HCT116 (cell line): ENCODE data around the gene DEGS1. TPM values are rescaled to one million over a fixed set of nuclear protein-coding genes. Genes with fewer than 3 reads are reported as not detected.

Experiments used
- ATAC-seq: fragments of 200-7000 bp; cut with Tn5 transposase; 2 replicates; pipeline ENCODE4 v1.9.1; 2020; ENCODE audit warnings: mild to moderate bottlenecking, moderate library complexity
- BruUV-seq: library from RNA; stranded (reverse); fragments of 400-500 nt; replicated peaks from 2 replicates; lab custom pipeline; 2021; lab: Mats Ljungman, UMichigan
- CTCF ChIA-PET: fragments of 300-600 bp; sonication (Branson Sonifier 250); formaldehyde crosslinking; loops from one replicate; lab custom pipeline; 2021; ENCODE audit warnings: antibody characterized with exemption; lab: Charles Lee
- POLR2A ChIA-PET: fragments of 300-600, 350-600 bp; sonication (Branson Sonifier 250); formaldehyde crosslinking; loops from one replicate; lab custom pipeline; 2021; ENCODE audit warnings: antibody characterized with exemption; lab: Charles Lee
- RAD21 ChIA-PET, 2 experiments: fragments of 300-600 bp; sonication (Branson Sonifier 250); formaldehyde crosslinking; loops; one replicate each; lab custom pipeline; 2023; ENCODE audit warnings: low total read pairs in 2 of 2; ENCODE audit not compliant: uncharacterized antibody in 2 of 2, unreplicated experiment in 2 of 2, low non-redundant PET in 1 of 2; lab: Charles Lee
- DNase-seq: peaks from one replicate; pipeline ENCODE4 v3.0.0-alpha.2; 2010; ENCODE audit warnings: low read depth, low spot score
- H2AFZ ChIP-seq: fragments of 200-600 bp; shearing (Covaris generic), sonication (generic); 2 replicates; pipeline ENCODE4 v1.6.1; 2017; ENCODE audit warnings: low read depth, mixed run types, mixed read lengths, antibody characterized with exemption, low read length; ENCODE audit not compliant: poor library complexity, severe bottlenecking
- H3K27ac ChIP-seq: 2 replicates; pipeline ENCODE4 v1.5.1; 2012; ENCODE audit warnings: low read depth, low read length
- H3K27me3 ChIP-seq: fragments of 200-600 bp; sonication (generic); 2 replicates; pipeline ENCODE4 v1.6.1; 2016; ENCODE audit warnings: mixed run types, low read length, mixed read lengths; ENCODE audit not compliant: insufficient read depth
- H3K36me3 ChIP-seq, 2 experiments: fragments of 200-500 bp in 1 of 2; fragments of 200-600 bp in 1 of 2; sonication (Bioruptor generic) in 1 of 2; sonication (generic) in 1 of 2; 2 replicates each; pipeline versions ENCODE4 v1.5.1 to v1.6.1; 2014 to 2016; ENCODE audit warnings: low read length in 2 of 2, inconsistent platforms in 1 of 2, mixed read lengths in 1 of 2, mixed run types in 1 of 2; ENCODE audit not compliant: insufficient read depth in 2 of 2, control insufficient read depth in 1 of 2
- H3K4me1 ChIP-seq, 2 experiments: fragments of 200-600 bp in 1 of 2; sonication (generic) in 1 of 2; 2 replicates each; pipeline versions ENCODE4 v1.5.1 to v1.6.1; 2012 to 2017; ENCODE audit warnings: low read length in 2 of 2, inconsistent platforms in 1 of 2, mild to moderate bottlenecking in 1 of 2, mixed read lengths in 1 of 2, mixed run types in 1 of 2, moderate library complexity in 1 of 2; ENCODE audit not compliant: insufficient read depth in 2 of 2, control insufficient read depth in 1 of 2
- H3K4me2 ChIP-seq: fragments of 200-600 bp; sonication (generic); 2 replicates; pipeline ENCODE4 v1.6.1; 2017; ENCODE audit warnings: mixed run types, low read length, mixed read lengths
- H3K4me3 ChIP-seq, 2 experiments: fragments of 200-600 bp in 1 of 2; sonication (generic) in 1 of 2; replicated peaks in 1 of 2; 2 replicates each; pipeline ENCODE4 v1.5.1; 2011 to 2016; ENCODE audit warnings: low read length in 2 of 2, control low read depth in 1 of 2, low read depth in 1 of 2, mild to moderate bottlenecking in 1 of 2, mixed read lengths in 1 of 2, mixed run types in 1 of 2
- H3K79me2 ChIP-seq: fragments of 200-600 bp; sonication (generic); 2 replicates; pipeline ENCODE4 v1.6.1; 2017; ENCODE audit warnings: mild to moderate bottlenecking, mixed run types, low read length, moderate library complexity, mixed read lengths; ENCODE audit not compliant: insufficient read depth
- H3K9ac ChIP-seq: fragments of 200-600 bp; sonication (generic); 2 replicates; pipeline ENCODE4 v1.6.1; 2016; ENCODE audit warnings: low read length, mixed read lengths
- H3K9me2 ChIP-seq: fragments of 200-600 bp; sonication (generic), shearing (Covaris generic); 2 replicates; pipeline ENCODE4 v1.6.1; 2017; ENCODE audit warnings: mixed run types, mild to moderate bottlenecking, moderate library complexity; ENCODE audit not compliant: insufficient read depth
- H3K9me3 ChIP-seq, 2 experiments: fragments of 200-500 bp in 1 of 2; fragments of 200-600 bp in 1 of 2; sonication (Bioruptor generic) in 1 of 2; sonication (generic) in 1 of 2; 2 replicates each; pipeline ENCODE4 v1.6.1; 2014 to 2017; ENCODE audit warnings: low read length in 2 of 2, mixed read lengths in 2 of 2, inconsistent platforms in 1 of 2, low read depth in 1 of 2, mild to moderate bottlenecking in 1 of 2, mixed run types in 1 of 2, moderate library complexity in 1 of 2; ENCODE audit not compliant: control insufficient read depth in 1 of 2, insufficient read depth in 1 of 2
- H4K20me1 ChIP-seq: fragments of 200-600 bp; sonication (generic), shearing (Covaris generic); 2 replicates; pipeline ENCODE4 v1.6.1; 2017; ENCODE audit warnings: mixed run types, mild to moderate bottlenecking, moderate library complexity; ENCODE audit not compliant: insufficient read depth
- CBX3 ChIP-seq: IDR thresholded peaks from 2 replicates; pipeline ENCODE4 v1.6.1; 2012; ENCODE audit warnings: low read depth
- CEBPB ChIP-seq: IDR thresholded peaks from 2 replicates; pipeline ENCODE4 v1.6.1; 2012; ENCODE audit warnings: low read depth
- EGR1 ChIP-seq: IDR thresholded peaks from 2 replicates; pipeline ENCODE4 v1.6.1; 2012; ENCODE audit warnings: low read depth
- EZH2phosphoT487 ChIP-seq: fragments of 200-600 bp; IDR thresholded peaks from 2 replicates; pipeline ENCODE4 v1.6.1; 2018; ENCODE audit warnings: antibody characterized with exemption, borderline replicate concordance
- JUND ChIP-seq: IDR thresholded peaks from 2 replicates; pipeline ENCODE4 v1.6.1; 2012
- MAX ChIP-seq: IDR thresholded peaks from 2 replicates; pipeline ENCODE4 v1.6.1; 2012
- RAD21 ChIP-seq: IDR thresholded peaks from 2 replicates; pipeline ENCODE4 v1.6.1; 2012; ENCODE audit warnings: low read depth, mild to moderate bottlenecking
- SIN3A ChIP-seq: IDR thresholded peaks from 2 replicates; pipeline ENCODE4 v1.6.1; 2012; ENCODE audit warnings: low read depth
- SRF ChIP-seq: IDR thresholded peaks from 2 replicates; pipeline ENCODE4 v1.6.1; 2012; ENCODE audit warnings: low read depth
- YY1 ChIP-seq: IDR thresholded peaks from 2 replicates; pipeline ENCODE4 v1.6.1; 2011; ENCODE audit warnings: low read length, low read depth, moderate library complexity, mild to moderate bottlenecking; ENCODE audit not compliant: insufficient replicate concordance; ENCODE audit errors: extremely low read depth
- ZBTB33 ChIP-seq: IDR thresholded peaks from 2 replicates; pipeline ENCODE4 v1.6.1; 2011; ENCODE audit warnings: mild to moderate bottlenecking, low read length, moderate library complexity; ENCODE audit not compliant: insufficient replicate concordance; ENCODE audit errors: extremely low read depth
- ZFX ChIP-seq: fragments of 450-650 bp; IDR thresholded peaks from 2 replicates; pipeline ENCODE4 v1.6.1; 2017
- ZNF274 ChIP-seq: fragments of 200-500 bp; sonication (Bioruptor generic); IDR thresholded peaks from 2 replicates; pipeline ENCODE4 v1.6.1; 2014; ENCODE audit warnings: mild to moderate bottlenecking, low read depth, low read length, inconsistent platforms
- intact Hi-C: fragments of 100-400 bp; cut with micrococcal nuclease; formaldehyde crosslinking; loops from 2 replicates; pipeline ENCODE4 v1.10.0; 2022
- total RNA-seq: library from RNA; stranded (reverse); gene quantifications from one replicate; pipeline ENCODE4 v1.2.1, GENCODE V29; 2021; ENCODE audit not compliant: unreplicated experiment
- TF ChIP-seq, protein P1 (sequence below): IDR thresholded peaks from 2 replicates; pipeline ENCODE4 v1.6.1; 2012

DEGS1 gene
- total RNA-seq, 1 experiment from 2014 or later: 23.1 TPM

GRCh38 chr1:224141693-224142092, 41.3 kb upstream of the DEGS1 start (continued):
- TF ChIP-seq ZNF274 (no peak), CEBPB (no peak), YY1 (no peak), MAX (no peak)

DNA sequence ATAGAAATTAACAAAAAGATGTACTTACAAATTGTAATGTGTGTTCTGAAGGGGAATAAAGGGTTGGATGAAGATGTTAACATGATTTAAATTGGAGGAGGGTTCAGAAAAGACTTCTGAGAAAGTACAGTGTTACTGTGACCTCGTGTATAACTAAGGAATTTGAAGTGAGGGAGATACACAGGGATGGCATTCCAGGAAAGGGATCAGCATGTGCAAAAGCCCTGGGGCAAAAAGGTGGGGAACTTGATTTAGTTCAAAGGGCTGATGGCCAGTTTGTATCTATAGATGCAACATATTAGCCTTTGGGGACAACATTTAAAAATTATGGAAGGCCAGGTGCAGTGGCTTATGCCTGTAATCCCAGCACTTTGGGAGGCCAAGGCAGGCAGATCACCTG, 33.3 kb upstream of the DEGS1 start:
- TF ChIP-seq, protein P1, sequence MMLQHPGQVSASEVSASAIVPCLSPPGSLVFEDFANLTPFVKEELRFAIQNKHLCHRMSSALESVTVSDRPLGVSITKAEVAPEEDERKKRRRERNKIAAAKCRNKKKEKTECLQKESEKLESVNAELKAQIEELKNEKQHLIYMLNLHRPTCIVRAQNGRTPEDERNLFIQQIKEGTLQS: no peak
- no peak for TF ChIP-seq ZNF274
- no peak for TF ChIP-seq CEBPB
- no peak for TF ChIP-seq JUND
- Histone ChIP-seq H3K9me2 (no peaks in the 10 kb centered on the region), H3K4me1 (no peaks in the 10 kb centered on the region), H4K20me1 (no peaks in the 10 kb centered on the region), H2AFZ (no peak overlapping the region), H3K9ac (no peak overlapping the region), H3K4me2 (no peak overlapping the region), H3K27ac (no peak overlapping the region), H3K4me3 (no peak overlapping the region), H3K36me3 (no peaks in the 10 kb centered on the region), H3K9me3 (no peaks in the 10 kb centered on the region), H3K79me2 (no peaks in the 10 kb centered on the region), H3K27me3 (no peaks in the 10 kb centered on the region)
- BruUV-seq: no TSS peak
- ChIA-PET RAD21 (no interaction called here), POLR2A (no interaction called here), CTCF (no interaction called here)
- DNase-seq (no peak), ATAC-seq (no peak)
- intact Hi-C loops: no loop called here

DNA sequence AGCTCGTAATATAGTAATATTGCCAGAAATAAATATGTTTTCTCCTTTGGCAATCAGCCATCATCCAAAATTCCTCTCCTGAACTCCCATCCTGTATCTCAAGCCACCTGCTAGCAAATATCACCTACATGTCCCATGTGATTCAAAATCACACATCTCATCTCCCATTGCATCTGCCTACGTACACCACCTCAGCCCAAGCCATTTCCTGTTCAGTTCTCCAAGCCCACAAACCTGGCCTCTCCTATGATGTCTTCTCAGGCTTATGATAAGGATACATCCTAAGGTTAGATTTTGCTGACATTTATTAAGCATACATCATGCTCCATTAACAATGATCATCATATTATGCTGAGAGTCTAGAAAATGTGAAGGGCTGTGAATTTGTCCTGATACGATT, 31.9 kb upstream of the DEGS1 start:
- POLR2A ChIA-PET: no interaction called here
- ATAC-seq: no peak
- TF ChIP-seq ZFX (no peak), MAX (no peak), ZBTB33 (no peak), RAD21 (no peak), YY1 (no peak), SIN3A (no peak), CEBPB (no peak), EGR1 (no peak), EZH2phosphoT487 (no peak), JUND (no peak), SRF (no peak), CBX3 (no peak)

More for the DNA sequence above, 31.9 kb upstream of the DEGS1 start:
- intact Hi-C loops: no loop called here
- RAD21 ChIA-PET: no interaction called here
- no peaks in the 10 kb centered on the region for H3K4me1 ChIP-seq
- no TSS peak for BruUV-seq
- CTCF ChIA-PET: no interaction called here
- H3K9me3 ChIP-seq: no peaks in the 10 kb centered on the region
- no peak for DNase-seq
- no peaks in the 10 kb centered on the region for H3K9me2 ChIP-seq
- H3K9ac ChIP-seq: no peak overlapping the region
- H3K27me3 ChIP-seq: no peaks in the 10 kb centered on the region
- H3K4me2 ChIP-seq: no peak overlapping the region
- H3K36me3 ChIP-seq: no peaks in the 10 kb centered on the region
- H3K79me2 ChIP-seq: no peaks in the 10 kb centered on the region
- H4K20me1 ChIP-seq: no peaks in the 10 kb centered on the region
- H3K4me3 ChIP-seq: no peak overlapping the region
- no peak overlapping the region for H2AFZ ChIP-seq
- H3K27ac ChIP-seq: no peak overlapping the region
